GM10266 (cell line): ENCODE measurements around the gene RPS8.
A peak's percentile ranks its signal among the peaks of the same experiment; 100 is the strongest.
"Not testable (repeated sequence)": the region's sequence is repeated elsewhere in the genome, so short reads cannot be mapped to it uniquely, and the experiment has no call there.

Experiments used
- DNase-seq: peaks from one replicate; pipeline ENCODE4 v3.0.0; 2012; ENCODE audit errors: extremely low spot score
- CTCF ChIP-seq: IDR thresholded peaks from 2 replicates; pipeline ENCODE4 v1.5.1; 2012; ENCODE audit warnings: mild to moderate bottlenecking, low read depth; ENCODE audit not compliant: control insufficient read depth, insufficient read depth; ENCODE audit errors: missing control alignments

RPS8 gene

GRCh38 chr1:44788120-44788860 is 12.9 kb downstream of the RPS8 start, which contains the start of gene BEST4:
BEST4 (minus strand) TSS chr1:44788170; CDS start chr1:44787705, 465 bp downstream.
- no peak for TF ChIP-seq CTCF

GRCh38 chr1:44790968-44791801 is 15.8 kb downstream of the RPS8 start:
- DNase-seq = no peak
- no peak for TF ChIP-seq CTCF

More at GRCh38 chr1:44788120-44788860, 12.9 kb downstream of the RPS8 start, which contains the start of gene BEST4:
- no peak for DNase-seq

- no peak for TF ChIP-seq CTCF
- no peak for DNase-seq
These were observed 17.6 kb downstream of the RPS8 start for GRCh38 chr1:44792736-44793502.

GRCh38 chr1:44797886-44798285 is 22.5 kb downstream of the RPS8 start:
- not testable (repeated sequence) for DNase-seq

GRCh38 chr1:44798481-44799365 is 23.4 kb downstream of the RPS8 start:
- DNase-seq = no peak
- TF ChIP-seq CTCF = no peak

GRCh38 chr1:44799770-44800584 is 24.6 kb downstream of the RPS8 start, which contains the start of gene PLK3:
PLK3 (plus strand) TSS chr1:44800377; CDS start chr1:44800464, 87 bp downstream.
- DNase-seq = peak; percentile 99
- peak; percentile 97 for TF ChIP-seq CTCF
